Measurements from ENCODE around the gene MAD1L1.

Gene MAD1L1

GRCh38 chr7:1963575-1963974, 269.2 kb downstream of the MAD1L1 start:
- DNase-seq, result no peak

GRCh38 chr7:1961701-1962276, 271.0 kb downstream of the MAD1L1 start:
- DNase-seq, result peak; percentile 88

GRCh38 chr7:1959305-1959704, 273.4 kb downstream of the MAD1L1 start:
- no peak for DNase-seq

GRCh38 chr7:1957471-1958225, 275.1 kb downstream of the MAD1L1 start:
- DNase-seq, result no peak

GRCh38 chr7:1956611-1957470, 275.9 kb downstream of the MAD1L1 start:
- DNase-seq, result no peak

GRCh38 chr7:1956141-1956540, 276.6 kb downstream of the MAD1L1 start:
- DNase-seq, result no peak

GRCh38 chr7:1954366-1955004, 278.3 kb downstream of the MAD1L1 start:
- no peak for DNase-seq

- DNase-seq, result no peak
These were observed 279.2 kb downstream of the MAD1L1 start for GRCh38 chr7:1953199-1954190.

GRCh38 chr7:1952781-1953180, 280.0 kb downstream of the MAD1L1 start:
- DNase-seq, result no peak

GRCh38 chr7:1952169-1952760, 280.5 kb downstream of the MAD1L1 start:
- DNase-seq, result no peak

GRCh38 chr7:1951600-1951999, 281.1 kb downstream of the MAD1L1 start:
- no peak for DNase-seq

GRCh38 chr7:1951159-1951536, 281.6 kb downstream of the MAD1L1 start:
- peak; percentile 88 for DNase-seq

GRCh38 chr7:1950452-1951158, 282.1 kb downstream of the MAD1L1 start:
- peak; percentile 39 for DNase-seq

- no peak for DNase-seq
These were observed 282.7 kb downstream of the MAD1L1 start for GRCh38 chr7:1950066-1950451.

GRCh38 chr7:1949681-1950055, 283.1 kb downstream of the MAD1L1 start:
- DNase-seq, result no peak

- no peak for DNase-seq
These were observed 283.7 kb downstream of the MAD1L1 start for GRCh38 chr7:1948887-1949680.

- no peak for DNase-seq
These were observed 284.4 kb downstream of the MAD1L1 start for GRCh38 chr7:1948301-1948796.

- DNase-seq, result no peak
These were observed 285.0 kb downstream of the MAD1L1 start for GRCh38 chr7:1947586-1948217.

GRCh38 chr7:1946773-1947450, 285.8 kb downstream of the MAD1L1 start:
- DNase-seq, result no peak
